IPS-NIHi11 (cell line): ENCODE data around the gene PCA3.

ENCODE experiments used
- DNase-seq: peaks from one replicate; pipeline ENCODE4 v3.0.0; 2012; ENCODE audit warnings: mixed read lengths, low spot score

PCA3 gene

DNA sequence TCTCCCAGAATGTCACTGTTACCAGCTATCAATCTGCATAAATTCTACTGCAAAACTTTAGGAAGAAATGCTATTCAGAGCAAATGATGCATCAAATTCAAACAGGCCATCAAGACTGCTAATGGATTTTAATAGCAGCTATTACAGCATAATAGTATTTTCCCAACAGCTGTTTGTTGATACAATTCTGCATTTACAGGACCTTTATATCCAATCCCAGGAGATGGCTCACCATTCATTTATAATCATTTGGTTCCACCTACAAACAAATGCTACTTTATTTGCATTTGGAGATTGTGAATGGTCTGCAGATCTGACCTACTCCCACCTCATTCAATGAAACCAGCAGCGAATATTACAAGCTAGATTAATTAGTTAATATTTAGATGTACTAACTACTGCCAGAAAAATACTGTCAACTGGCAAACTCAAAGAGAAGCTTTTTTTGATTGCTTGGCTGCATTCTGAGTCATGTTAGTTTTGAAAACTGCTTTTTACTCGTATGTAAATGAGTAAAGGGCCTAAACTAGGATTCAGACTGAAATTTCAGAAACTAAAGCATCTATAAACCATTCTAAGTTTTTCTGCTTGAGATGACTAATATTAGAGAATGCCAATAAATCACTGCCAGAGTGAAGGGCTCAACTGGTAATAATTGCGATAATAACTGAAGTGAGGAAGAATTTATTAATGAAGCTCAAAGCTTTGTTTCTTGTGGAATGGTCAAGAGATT, 7.1 kb upstream of the PCA3 start:
- no peak for DNase-seq

- no peak for DNase-seq
Observed at GRCh38 chr9:76758476-76758875, 5.8 kb upstream of the PCA3 start.

- DNase-seq: no peak
Observed at GRCh38 chr9:76759732-76760131, 4.5 kb upstream of the PCA3 start.

DNA sequence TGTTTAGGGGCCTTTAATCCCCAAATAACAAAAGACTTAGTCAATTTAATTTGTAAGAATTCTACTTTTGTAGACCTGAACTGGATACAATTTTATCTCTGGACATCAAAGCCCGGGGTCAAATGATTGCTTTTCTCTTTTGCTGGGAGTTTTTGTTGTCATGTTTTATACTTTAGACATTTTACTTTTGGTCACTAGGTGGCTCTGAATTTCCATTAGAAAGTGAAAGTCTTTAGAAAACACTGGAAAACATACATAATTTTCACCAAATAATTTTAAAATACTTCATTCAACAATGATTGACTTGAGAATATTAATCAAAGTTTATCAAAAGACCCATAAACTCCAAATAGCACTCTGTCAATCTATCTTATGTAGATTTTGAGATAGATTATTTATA, 2.8 kb upstream of the PCA3 start:
- DNase-seq: no peak

DNA sequence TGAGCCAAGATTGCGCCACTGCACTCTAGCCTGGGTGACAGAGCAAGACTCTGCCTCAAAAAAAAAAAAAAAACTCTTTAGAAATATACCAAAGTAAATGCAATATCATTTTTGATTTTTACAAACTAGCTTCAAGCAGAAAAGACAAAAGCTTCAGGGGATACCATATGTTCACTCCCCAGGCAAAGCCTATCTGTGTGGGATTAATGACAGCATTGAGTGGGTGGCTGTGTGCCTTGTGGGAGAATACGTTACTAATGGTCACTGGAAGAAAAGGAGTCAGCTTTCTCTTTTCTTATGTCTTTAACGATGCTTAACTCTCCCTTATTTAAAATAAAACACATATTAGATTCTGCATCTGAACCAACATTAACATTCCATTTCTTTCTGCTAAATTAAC, 1.9 kb downstream of the PCA3 start:
- DNase-seq: no peak

DNA sequence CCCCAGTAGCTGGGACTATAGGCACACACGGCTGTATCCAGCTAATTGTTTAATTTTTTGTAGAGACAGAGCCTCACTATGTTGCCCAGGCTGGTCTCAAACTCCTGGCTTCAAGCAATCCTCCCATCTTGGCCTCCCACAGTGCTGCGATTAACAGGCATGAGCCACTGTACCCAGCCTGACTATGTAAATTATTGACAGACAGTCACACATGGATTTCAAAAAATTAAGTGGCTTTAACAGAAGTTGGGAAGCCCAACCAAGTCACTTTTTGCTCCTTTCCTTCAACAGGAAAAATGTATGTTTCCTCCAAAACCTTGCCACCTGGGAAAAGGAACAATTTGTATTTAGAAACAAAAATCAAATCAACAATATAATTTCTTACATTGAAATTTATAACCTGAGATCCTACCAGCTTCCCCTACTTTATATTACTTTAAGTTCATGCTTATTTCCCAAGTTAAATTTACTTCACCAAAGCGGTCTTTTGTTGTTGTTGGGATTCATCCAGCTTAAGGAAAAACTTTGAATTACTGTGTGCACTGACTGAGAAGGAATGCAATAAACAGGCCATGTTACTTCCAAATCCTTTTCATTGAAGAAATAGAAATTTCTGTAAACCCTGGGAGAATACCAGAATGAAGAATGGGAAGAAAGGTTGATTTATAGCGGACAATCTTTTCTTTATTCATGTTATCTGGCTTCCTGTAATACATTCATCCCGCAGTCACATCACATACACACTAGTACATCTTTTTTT, 8.6 kb downstream of the PCA3 start:
- no peak for DNase-seq

GRCh38 chr9:76784881-76785280, 20.6 kb downstream of the PCA3 start:
- no peak for DNase-seq

DNA sequence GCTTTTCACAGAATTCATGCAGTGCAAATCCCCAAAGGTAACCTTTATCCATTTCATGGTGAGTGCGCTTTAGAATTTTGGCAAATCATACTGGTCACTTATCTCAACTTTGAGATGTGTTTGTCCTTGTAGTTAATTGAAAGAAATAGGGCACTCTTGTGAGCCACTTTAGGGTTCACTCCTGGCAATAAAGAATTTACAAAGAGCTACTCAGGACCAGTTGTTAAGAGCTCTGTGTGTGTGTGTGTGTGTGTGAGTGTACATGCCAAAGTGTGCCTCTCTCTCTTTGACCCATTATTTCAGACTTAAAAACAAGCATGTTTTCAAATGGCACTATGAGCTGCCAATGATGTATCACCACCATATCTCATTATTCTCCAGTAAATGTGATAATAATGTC, 21.3 kb downstream of the PCA3 start:
- DNase-seq: no peak

GRCh38 chr9:76787677-76788076, 23.4 kb downstream of the PCA3 start:
- DNase-seq: no peak

- DNase-seq: no peak
Observed at GRCh38 chr9:76789840-76790239, 25.6 kb downstream of the PCA3 start.

- no peak for DNase-seq
Observed at GRCh38 chr9:76793784-76794431, 29.7 kb downstream of the PCA3 start.

DNA sequence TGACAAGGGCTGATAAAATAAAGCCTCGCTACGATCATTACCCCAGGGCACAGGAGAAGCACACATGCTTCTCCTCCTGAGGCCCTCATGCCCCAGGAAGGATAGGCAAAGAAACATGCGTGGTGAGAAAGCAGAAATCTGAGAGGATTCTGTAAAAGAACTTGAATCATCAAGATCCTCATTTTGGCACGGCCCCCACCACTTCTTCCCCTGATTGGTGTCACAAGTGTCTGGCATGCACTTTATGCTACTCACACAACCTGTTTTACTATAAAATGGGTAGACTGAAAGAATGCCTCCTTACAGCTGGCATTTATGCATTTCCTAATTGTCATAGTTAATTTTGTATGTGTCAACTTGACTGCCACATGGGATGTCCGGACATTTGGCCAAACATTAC, 32.1 kb downstream of the PCA3 start:
- DNase-seq: no peak

DNA sequence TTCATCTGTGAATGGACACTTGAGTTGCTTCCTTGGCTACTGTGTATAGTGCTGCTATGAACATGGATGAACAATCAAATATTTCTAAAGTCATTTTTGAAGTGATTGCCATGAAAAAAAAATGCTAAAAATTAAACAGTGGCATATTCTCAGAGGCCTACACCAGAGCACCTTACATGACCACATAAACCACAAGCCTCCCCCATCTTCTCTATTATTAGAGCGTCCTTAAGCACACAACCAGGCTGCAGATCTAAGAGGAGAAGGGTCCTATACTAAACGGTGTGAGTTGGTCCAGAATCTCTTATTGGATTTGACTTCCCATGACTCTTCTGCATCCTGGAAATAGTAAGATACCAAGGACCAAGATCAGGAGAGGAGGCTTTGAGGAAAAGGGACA, 34.3 kb downstream of the PCA3 start:
- no peak for DNase-seq

GRCh38 chr9:76799473-76799872, 35.2 kb downstream of the PCA3 start:
- no peak for DNase-seq

- DNase-seq: no peak
Observed at GRCh38 chr9:76800901-76801300, 36.7 kb downstream of the PCA3 start.

DNA sequence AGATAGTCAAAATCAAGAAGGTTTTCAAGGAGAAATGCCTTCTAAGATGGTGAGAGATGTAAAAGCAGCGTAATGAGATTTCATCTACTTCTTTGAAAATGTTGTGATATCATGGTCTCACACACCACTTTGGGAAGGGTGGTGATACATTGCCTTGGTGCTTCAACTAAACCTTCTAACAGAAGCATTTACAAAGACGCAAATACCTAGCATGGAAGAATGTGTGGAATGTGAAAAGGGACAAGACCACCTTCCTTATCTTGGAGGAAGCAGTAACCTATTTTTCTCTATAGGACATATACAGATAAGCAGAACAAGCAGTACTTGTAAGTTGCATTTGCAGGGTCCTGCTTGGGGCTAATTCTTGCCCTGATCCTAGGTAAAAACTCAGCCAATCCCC, 38.8 kb downstream of the PCA3 start:
- DNase-seq: no peak

GRCh38 chr9:76803762-76804161, 39.5 kb downstream of the PCA3 start:
- DNase-seq: no peak

- no peak for DNase-seq
Observed at GRCh38 chr9:76808636-76809035, 44.4 kb downstream of the PCA3 start.

- peak; percentile 49 for DNase-seq
Observed at GRCh38 chr9:76810377-76810957, 46.2 kb downstream of the PCA3 start.

DNA sequence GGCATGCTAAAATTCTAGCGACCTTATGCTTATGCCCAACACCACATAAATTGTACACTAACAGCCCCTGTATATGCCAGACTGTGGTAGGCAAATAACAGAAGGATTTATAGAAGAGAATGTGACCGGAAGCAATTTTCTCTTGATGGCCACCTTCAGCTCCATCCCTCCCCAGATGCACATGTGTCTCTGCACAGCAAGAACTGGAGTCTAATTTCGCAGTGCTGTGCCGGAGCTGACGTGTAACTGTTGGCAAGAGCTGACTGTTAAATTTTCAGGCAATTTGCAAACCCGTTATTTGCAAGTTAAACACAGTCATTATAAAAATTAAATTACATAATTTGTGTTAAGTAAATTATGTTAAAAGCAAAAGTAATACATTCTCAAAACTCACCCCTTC, 48.4 kb downstream of the PCA3 start:
- DNase-seq: no peak

- DNase-seq: no peak
Observed at GRCh38 chr9:76817489-76817888, 53.3 kb downstream of the PCA3 start.

- DNase-seq: peak; percentile 27
Observed at GRCh38 chr9:76818271-76818670, 54.0 kb downstream of the PCA3 start.

- DNase-seq: no peak
Observed at GRCh38 chr9:76820431-76820830, 56.2 kb downstream of the PCA3 start.
